Ovary (tissue), 9 donors: ENCODE data around the gene DPYSL5. TPM values are rescaled to one million over a fixed set of nuclear protein-coding genes. Genes with fewer than 3 reads are reported as not detected.

ENCODE experiments used
- DNase-seq, 5 donors: peaks; one replicate each; pipeline ENCODE4 v3.0.0-alpha.2; 2019 to 2020
- H3K27ac ChIP-seq, 2 donors: fragments of 200-600 bp; one replicate each; pipeline versions ENCODE4 v1.5.1 to v1.8.0; 2019 to 2022
- H3K27me3 ChIP-seq: fragments of 200-600 bp; one replicate; pipeline ENCODE4 v1.8.0; 2022
- H3K36me3 ChIP-seq: fragments of 200-600 bp; sonication (generic); one replicate; pipeline ENCODE4 v1.5.1; 2019
- H3K4me1 ChIP-seq: one replicate; pipeline ENCODE4 v1.8.1; 2013; ENCODE audit warnings: mild to moderate bottlenecking, moderate library complexity; ENCODE audit not compliant: insufficient read depth
- H3K4me3 ChIP-seq: fragments of 200-600 bp; sonication (generic); one replicate; pipeline ENCODE4 v1.5.1; 2017
- H3K9me3 ChIP-seq, 2 donors: fragments of 200-600 bp in 1 of 2; sonication (generic) in 1 of 2; one replicate each; pipeline versions ENCODE4 v1.5.1 to v1.8.1; 2013 to 2019; ENCODE audit warnings: mild to moderate bottlenecking in 1 of 2, moderate library complexity in 1 of 2
- EP300 ChIP-seq: sonication (generic); formaldehyde crosslinking; IDR thresholded peaks from one replicate; pipeline ENCODE4 v1.6.1; 2017; ENCODE audit warnings: antibody characterized with exemption
- POLR2A ChIP-seq: fragments of 450-650 bp; IDR thresholded peaks from one replicate; pipeline ENCODE4 v1.6.1; 2017; ENCODE audit warnings: antibody characterized with exemption, mild to moderate bottlenecking, moderate library complexity
- WGBS, 3 donors: extraction: QIAGEN DNeasy Blood & Tissue Kit in 1 of 3; methylation state at CpG; one replicate each; pipeline versions ENCODE4 v1.1.5 to v1.1.7; 2013 to 2017; 5-methylcytosine and 5-hydroxymethylcytosine counted together
- intact Hi-C, 4 donors: fragments of 100-400 bp; cut with DNase I; formaldehyde crosslinking; loops; one replicate each; pipeline versions ENCODE4 v1.11.0 to v1.15.1; 2022 to 2023
- polyA plus RNA-seq, 2 donors: library from polyadenylated mRNA; stranded (reverse); fragments of 200-250 nt in 1 of 2; fragments of 350-450 nt in 1 of 2; fragmentation: Illumina TruSeq in 1 of 2; extraction: RNeasy Lipid Tissue Mini Kit (QIAGEN cat#74804) in 1 of 2; gene quantifications; one replicate each; pipeline ENCODE4 v1.2.3, GENCODE V29; 2013 to 2014
- total RNA-seq, 7 donors: library from RNA; depleted of rRNA in 2 of 7; stranded (reverse); fragments of >200 nt in 2 of 7; fragmentation: NEBNext Ultra II Directional in 3 of 7; extraction: Animal tissue kit (Norgen Biotek cat#: 25700) in 3 of 7; gene quantifications; one replicate each; pipeline versions ENCODE4 v1.1.0 to v1.2.4, GENCODE V29; 2016 to 2023
- TF ChIP-seq, protein P1 (sequence below), 3 donors: fragments of 450-650 bp in 2 of 3; fragments of 200-600 bp in 1 of 3; IDR thresholded peaks; one replicate each; pipeline versions ENCODE4 v1.5.1 to v1.8.0; 2016 to 2022; ENCODE audit warnings: antibody characterized with exemption in 3 of 3, mild to moderate bottlenecking in 1 of 3
- donor health status: DM: no; HTN: no; CAD: no; lungs with moderate emphysema.
- donor health status: DM: no; HTN: no; CAD: no.
- donor health status: Bipolar disorder and iron deficiency.
- donor health status: DM: yes; HTN: yes; CAD: no.
- donor health status: DM: no; HTN: no; CAD: no.
- donor health status: DM: yes; HTN: yes; CAD: no.

Gene DPYSL5
- total and polyA plus RNA-seq, 9 donors, result 0.05 to 0.78 (median 0.17) TPM; not detected in 3

DNA sequence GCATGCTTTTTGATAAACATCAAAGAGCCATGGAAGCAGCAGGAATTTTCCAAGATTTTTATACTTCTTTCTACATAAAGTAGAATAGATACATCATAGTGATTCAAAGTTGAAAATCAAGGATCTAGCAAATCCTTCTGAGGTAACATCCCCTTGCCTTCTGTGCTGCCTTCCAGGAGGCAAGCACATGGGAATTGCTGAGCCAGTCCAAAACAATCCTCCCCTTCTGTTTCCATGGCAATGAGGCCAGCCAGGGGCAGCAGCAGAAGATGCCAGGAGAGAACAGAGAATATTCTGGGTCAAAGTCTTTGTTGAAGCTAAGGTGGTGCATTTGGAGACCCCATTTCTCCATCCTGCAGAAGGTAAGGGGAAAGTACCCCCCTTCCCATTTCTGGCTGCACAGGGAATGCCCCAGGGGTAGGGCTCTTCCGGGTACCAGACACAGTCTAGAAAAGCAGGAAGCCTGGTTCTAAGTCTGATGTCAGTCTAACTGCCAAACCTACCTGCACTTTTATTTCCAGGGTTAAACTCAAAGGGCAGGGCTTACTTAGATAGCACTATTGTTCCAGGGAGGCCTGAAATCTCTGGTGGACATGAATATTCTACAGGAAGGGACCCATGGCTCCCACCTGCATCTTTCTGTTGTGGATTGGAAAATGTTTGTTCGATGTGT is 40.0 kb upstream of the DPYSL5 start:
- intact Hi-C loops, result no loop called here
- TF ChIP-seq POLR2A (no peak), EP300 (no peak)
- TF ChIP-seq, protein P1, sequence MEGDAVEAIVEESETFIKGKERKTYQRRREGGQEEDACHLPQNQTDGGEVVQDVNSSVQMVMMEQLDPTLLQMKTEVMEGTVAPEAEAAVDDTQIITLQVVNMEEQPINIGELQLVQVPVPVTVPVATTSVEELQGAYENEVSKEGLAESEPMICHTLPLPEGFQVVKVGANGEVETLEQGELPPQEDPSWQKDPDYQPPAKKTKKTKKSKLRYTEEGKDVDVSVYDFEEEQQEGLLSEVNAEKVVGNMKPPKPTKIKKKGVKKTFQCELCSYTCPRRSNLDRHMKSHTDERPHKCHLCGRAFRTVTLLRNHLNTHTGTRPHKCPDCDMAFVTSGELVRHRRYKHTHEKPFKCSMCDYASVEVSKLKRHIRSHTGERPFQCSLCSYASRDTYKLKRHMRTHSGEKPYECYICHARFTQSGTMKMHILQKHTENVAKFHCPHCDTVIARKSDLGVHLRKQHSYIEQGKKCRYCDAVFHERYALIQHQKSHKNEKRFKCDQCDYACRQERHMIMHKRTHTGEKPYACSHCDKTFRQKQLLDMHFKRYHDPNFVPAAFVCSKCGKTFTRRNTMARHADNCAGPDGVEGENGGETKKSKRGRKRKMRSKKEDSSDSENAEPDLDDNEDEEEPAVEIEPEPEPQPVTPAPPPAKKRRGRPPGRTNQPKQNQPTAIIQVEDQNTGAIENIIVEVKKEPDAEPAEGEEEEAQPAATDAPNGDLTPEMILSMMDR (IDR thresholded peaks at IDR 0.05), result no peak
- Histone ChIP-seq H3K4me3 (no peak overlapping the region), H3K9me3 (no peaks in the 10 kb centered on the region), H3K27ac (no peak overlapping the region), H3K36me3 (no peaks in the 10 kb centered on the region), H3K27me3 (no peaks in the 10 kb centered on the region), H3K4me1 (no peaks in the 10 kb centered on the region)
- DNase-seq, result peak in 4 of 5 donors; percentile 29 to 62 (median 42)
- 46 to 64% (median 57%) methylated on average over 2 of the region's 2 CpGs for WGBS, 3 donors

DNA sequence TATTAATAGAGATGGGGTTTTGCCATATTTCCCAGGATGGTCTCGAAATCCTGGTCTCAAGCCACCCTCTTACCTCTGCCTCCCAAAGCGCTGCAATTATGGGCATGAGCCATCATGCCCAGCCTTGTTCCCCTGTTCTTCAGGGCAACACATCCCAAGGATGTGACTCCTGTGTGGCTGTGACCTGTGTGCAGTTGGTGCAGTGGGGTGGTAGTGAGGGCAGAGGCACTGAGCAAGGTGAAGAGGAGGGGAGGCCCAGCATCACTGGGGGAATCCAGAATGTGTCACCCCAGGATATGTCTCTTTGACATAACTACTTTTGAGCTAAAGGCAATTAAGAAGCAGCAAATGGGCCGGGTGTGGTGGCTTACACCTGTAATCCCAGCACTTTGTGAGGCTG is 38.7 kb upstream of the DPYSL5 start:
- WGBS, 3 donors, result 89 to 98% (median 96%) methylated on average over 3 of the region's 3 CpGs
- no peak for DNase-seq
- Histone ChIP-seq H3K4me1 (no peaks in the 10 kb centered on the region), H3K27ac (no peak overlapping the region), H3K9me3 (no peaks in the 10 kb centered on the region), H3K4me3 (no peak overlapping the region), H3K36me3 (no peaks in the 10 kb centered on the region), H3K27me3 (no peaks in the 10 kb centered on the region)
- intact Hi-C loops, result no loop called here
- no peak for TF ChIP-seq POLR2A
- TF ChIP-seq, protein P1 (IDR thresholded peaks at IDR 0.05), result no peak
- no peak for TF ChIP-seq EP300

DNA sequence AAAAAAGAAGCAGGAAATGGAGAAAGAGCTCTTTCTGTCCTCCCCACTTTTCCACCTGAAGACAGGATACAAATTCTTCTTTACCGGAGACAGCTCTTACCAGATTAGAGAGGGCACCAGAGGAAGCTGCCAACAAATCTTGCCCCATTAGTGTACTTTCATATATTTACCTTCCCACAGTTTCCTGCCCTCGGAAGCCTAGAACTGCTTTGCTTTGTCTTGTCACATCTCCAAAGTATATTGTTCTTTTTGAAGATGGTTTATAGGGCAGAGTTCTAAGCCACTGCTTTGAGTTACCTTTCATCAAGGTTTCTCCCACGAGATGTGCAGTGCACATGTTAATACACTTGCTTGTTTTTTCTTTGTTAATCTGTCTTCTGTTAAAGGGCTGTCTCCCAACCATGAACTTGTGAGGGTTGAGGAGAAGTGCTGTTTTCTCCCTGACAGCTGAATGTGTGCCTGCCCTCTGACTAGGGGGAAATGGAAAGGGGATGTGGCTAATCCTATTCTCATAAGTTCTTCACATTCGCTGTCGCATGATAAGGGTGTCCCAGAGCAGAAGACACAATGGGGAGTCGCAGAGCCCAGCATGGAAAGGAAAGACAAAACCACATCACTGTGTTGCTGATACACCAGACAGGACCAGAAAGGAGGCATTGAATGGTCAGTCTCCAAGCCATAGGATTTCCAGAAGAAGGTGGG is 37.9 kb upstream of the DPYSL5 start:
- 59 to 63% (median 61%) methylated on average over 6 of the region's 6 CpGs for WGBS, 3 donors
- H3K4me1 ChIP-seq, result no peaks in the 10 kb centered on the region
- H3K27ac ChIP-seq, result no peak overlapping the region
- TF ChIP-seq POLR2A (no peak), EP300 (no peak)
- TF ChIP-seq, protein P1 (IDR thresholded peaks at IDR 0.05), result no peak
- H3K36me3 ChIP-seq, result no peaks in the 10 kb centered on the region
- no peaks in the 10 kb centered on the region for H3K9me3 ChIP-seq
- no peaks in the 10 kb centered on the region for H3K27me3 ChIP-seq
- DNase-seq, result no peak
- H3K4me3 ChIP-seq, result no peak overlapping the region
- intact Hi-C loops, result no loop called here

DNA sequence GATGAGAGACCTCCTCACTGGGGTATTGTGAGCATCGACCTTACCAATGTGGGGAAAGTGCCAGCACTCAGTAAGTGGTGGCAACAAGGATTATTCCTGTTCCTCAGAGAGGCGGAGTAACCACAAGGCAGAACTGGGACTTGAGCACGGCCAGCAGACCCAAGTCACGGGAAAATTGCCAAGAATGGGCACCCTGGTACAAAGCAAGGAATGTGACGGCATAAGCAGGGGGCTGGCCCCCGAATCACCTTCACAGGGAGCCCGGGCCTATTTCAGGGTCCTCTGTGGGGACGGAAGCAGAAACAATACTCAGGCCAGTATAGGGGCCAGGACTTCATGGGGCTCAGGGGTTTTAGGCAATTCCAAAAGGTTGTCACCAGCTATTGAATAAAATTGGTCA is 36.7 kb upstream of the DPYSL5 start:
- WGBS, 3 donors, result 81 to 85% (median 83%) methylated on average over 8 of the region's 8 CpGs
- TF ChIP-seq EP300, result no peak
- Histone ChIP-seq H3K36me3 (no peaks in the 10 kb centered on the region), H3K9me3 (no peaks in the 10 kb centered on the region), H3K27ac (no peak overlapping the region), H3K4me1 (no peaks in the 10 kb centered on the region), H3K27me3 (no peaks in the 10 kb centered on the region), H3K4me3 (no peak overlapping the region)
- no peak for DNase-seq
- intact Hi-C loops, result no loop called here
